ENCODE data around the gene PDZRN3.

Gene PDZRN3

DNA sequence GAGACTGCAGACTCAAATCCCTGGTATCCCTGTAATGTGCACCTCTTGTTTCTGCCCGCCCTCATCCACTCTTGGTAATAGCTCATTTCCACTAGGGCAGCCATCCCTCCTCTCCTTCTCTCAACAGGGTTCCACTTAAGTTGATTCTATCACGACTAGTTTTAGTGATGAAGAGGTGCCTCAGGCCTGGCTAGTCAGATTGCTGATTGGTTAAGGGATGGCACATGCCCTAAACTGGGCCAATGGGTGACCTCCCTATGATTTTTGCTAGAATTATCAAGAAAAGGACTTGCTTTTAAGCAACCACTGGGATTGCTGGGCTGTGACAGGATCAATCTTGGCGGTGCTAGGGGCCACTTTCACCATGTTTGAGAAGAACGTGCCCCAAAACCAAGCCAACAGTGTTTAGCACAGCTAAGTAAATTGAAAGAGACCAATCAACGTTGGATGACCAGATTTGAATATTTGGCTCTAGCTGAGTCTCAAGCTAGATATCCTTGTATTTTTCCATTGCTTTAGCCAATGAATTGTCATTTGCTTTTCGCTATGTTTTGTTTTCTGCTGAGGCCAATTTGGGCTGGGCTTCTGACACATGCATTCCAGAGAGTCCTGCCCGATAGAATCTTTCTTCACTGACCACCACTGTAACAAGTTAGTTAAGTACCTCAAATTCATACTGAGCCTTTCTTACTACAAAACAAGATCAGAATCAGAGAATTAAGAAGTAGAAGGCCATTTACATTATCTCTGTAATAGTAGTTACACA, 131.0 kb downstream of the PDZRN3 start:
- no peak overlapping the region for H4K91ac ChIP-seq (ENCODE audit: low read depth, low read length)
- no peak overlapping the region for H3K4me3 ChIP-seq (ENCODE audit: low read depth, low read length)
- no peaks in the 10 kb centered on the region for H3K27me3 ChIP-seq (ENCODE audit: insufficient read depth, low read length)
- H3K4me2 ChIP-seq (ENCODE audit: low read length): no peak overlapping the region
- H4K8ac ChIP-seq (ENCODE audit: low read depth, low read length): no peak overlapping the region
- H3K79me2 ChIP-seq (ENCODE audit: control insufficient read depth, insufficient read depth, low read length, poor library complexity): no peaks in the 10 kb centered on the region
- no peak overlapping the region for H3K4ac ChIP-seq (ENCODE audit: low read depth, low read length)
- H3K9ac ChIP-seq (ENCODE audit: low read length): no peak overlapping the region
- H3K27ac ChIP-seq (ENCODE audit: low read depth, low read length): no peak overlapping the region
- H3K18ac ChIP-seq (ENCODE audit: low read length): no peak overlapping the region
- H3K4me1 ChIP-seq (ENCODE audit: control insufficient read depth in 1 of 2, insufficient read depth in 2 of 2, low read length in 2 of 2): peaks cover 8 to 18% of the 10 kb centered on the region in 2 experiments
- no peak overlapping the region for H3K14ac ChIP-seq (ENCODE audit: low read length)
- no peaks in the 10 kb centered on the region for H3K9me3 ChIP-seq (ENCODE audit: insufficient read depth, low read depth, low read length)
- WGBS (ENCODE audit: extremely low coverage, insufficient coverage, insufficient read length): no CpG with 5 or more reads among the region's 7 CpGs
- H2BK120ac ChIP-seq (ENCODE audit: insufficient read depth, low read length, poor library complexity): no peak overlapping the region
- H3K23ac ChIP-seq (ENCODE audit: low read length): no peak overlapping the region
- no peak overlapping the region for H2AFZ ChIP-seq (ENCODE audit: insufficient read depth, low read length, poor library complexity)
- peak; percentile 10 to 74 for DNase-seq
- no peak overlapping the region for H2BK12ac ChIP-seq (ENCODE audit: low read length)
- no peak overlapping the region for H2BK5ac ChIP-seq (ENCODE audit: low read depth, low read length, poor library complexity)
- peaks cover 2% of the 10 kb centered on the region in 2 experiments for H3K36me3 ChIP-seq (ENCODE audit: control insufficient read depth in 1 of 2, insufficient read depth in 2 of 2, low read length in 2 of 2)
- no peak overlapping the region for H4K12ac ChIP-seq (ENCODE audit: low read depth, low read length)
- H2AK5ac ChIP-seq (ENCODE audit: low read length): no peak overlapping the region
- no peaks in the 10 kb centered on the region for H3K79me1 ChIP-seq (ENCODE audit: low read length)

DNA sequence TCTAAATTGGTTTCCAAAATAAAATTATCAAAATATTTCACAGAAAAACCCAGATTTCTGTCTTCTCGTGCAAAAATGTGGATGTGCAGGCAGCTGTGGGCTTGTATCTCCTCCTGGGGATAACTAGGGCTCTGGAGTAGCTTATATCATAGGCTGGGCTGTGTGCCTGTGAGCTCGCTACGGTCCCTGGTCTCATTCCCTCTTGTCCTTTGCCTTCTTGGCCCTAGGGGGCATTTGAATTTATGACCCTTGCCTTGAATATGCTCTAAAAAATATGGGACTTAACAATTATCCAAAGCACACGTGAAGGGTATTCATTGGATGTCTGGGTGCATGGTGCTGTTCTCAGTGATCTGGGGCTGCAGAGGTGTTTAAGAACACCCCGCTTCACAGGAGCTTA, 132.6 kb downstream of the PDZRN3 start:
- Histone ChIP-seq H4K12ac (ENCODE audit: low read depth, low read length) (no peak overlapping the region), H3K79me2 (ENCODE audit: control insufficient read depth, insufficient read depth, low read length, poor library complexity) (no peaks in the 10 kb centered on the region), H4K8ac (ENCODE audit: low read depth, low read length) (no peak overlapping the region), H3K27ac (ENCODE audit: low read depth, low read length) (no peak overlapping the region), H2BK120ac (ENCODE audit: insufficient read depth, low read length, poor library complexity) (no peak overlapping the region), H3K36me3 (ENCODE audit: control insufficient read depth in 1 of 2, insufficient read depth in 2 of 2, low read length in 2 of 2) (peaks cover 3% of the 10 kb centered on the region in 2 experiments), H3K4me1 (ENCODE audit: control insufficient read depth in 1 of 2, insufficient read depth in 2 of 2, low read length in 2 of 2) (peaks cover 8 to 18% of the 10 kb centered on the region in 2 experiments), H3K23ac (ENCODE audit: low read length) (no peak overlapping the region), H2BK12ac (ENCODE audit: low read length) (no peak overlapping the region), H4K91ac (ENCODE audit: low read depth, low read length) (no peak overlapping the region), H2AK5ac (ENCODE audit: low read length) (no peak overlapping the region), H3K4me2 (ENCODE audit: low read length) (no peak overlapping the region), H3K27me3 (ENCODE audit: insufficient read depth, low read length) (no peaks in the 10 kb centered on the region), H3K4me3 (ENCODE audit: low read depth, low read length) (no peak overlapping the region), H3K18ac (ENCODE audit: low read length) (no peak overlapping the region), H2BK5ac (ENCODE audit: low read depth, low read length, poor library complexity) (no peak overlapping the region), H2AFZ (ENCODE audit: insufficient read depth, low read length, poor library complexity) (no peak overlapping the region), H3K4ac (ENCODE audit: low read depth, low read length) (no peak overlapping the region), H3K14ac (ENCODE audit: low read length) (no peak overlapping the region), H3K79me1 (ENCODE audit: low read length) (no peaks in the 10 kb centered on the region), H3K9ac (ENCODE audit: low read length) (no peak overlapping the region), H3K9me3 (ENCODE audit: insufficient read depth, low read depth, low read length) (no peaks in the 10 kb centered on the region)
- DNase-seq: no peak
- WGBS (ENCODE audit: extremely low coverage, insufficient coverage, insufficient read length): no CpG with 5 or more reads among the region's 5 CpGs

GRCh38 chr3:73491287-73491662, 133.5 kb downstream of the PDZRN3 start:
- Histone ChIP-seq H3K9me3 (ENCODE audit: insufficient read depth, low read depth, low read length) (no peaks in the 10 kb centered on the region), H4K12ac (ENCODE audit: low read depth, low read length) (no peak overlapping the region), H3K4me3 (ENCODE audit: low read depth, low read length) (no peak overlapping the region), H3K27me3 (ENCODE audit: insufficient read depth, low read length) (no peaks in the 10 kb centered on the region), H3K36me3 (ENCODE audit: control insufficient read depth in 1 of 2, insufficient read depth in 2 of 2, low read length in 2 of 2) (peaks cover 3% of the 10 kb centered on the region in 2 experiments), H2BK12ac (ENCODE audit: low read length) (no peak overlapping the region), H2AK5ac (ENCODE audit: low read length) (no peak overlapping the region), H2BK5ac (ENCODE audit: low read depth, low read length, poor library complexity) (no peak overlapping the region), H3K79me2 (ENCODE audit: control insufficient read depth, insufficient read depth, low read length, poor library complexity) (no peaks in the 10 kb centered on the region), H3K14ac (ENCODE audit: low read length) (no peak overlapping the region), H3K27ac (ENCODE audit: low read depth, low read length) (no peak overlapping the region), H4K8ac (ENCODE audit: low read depth, low read length) (no peak overlapping the region), H4K91ac (ENCODE audit: low read depth, low read length) (no peak overlapping the region), H3K79me1 (ENCODE audit: low read length) (no peaks in the 10 kb centered on the region), H3K23ac (ENCODE audit: low read length) (no peak overlapping the region), H2BK120ac (ENCODE audit: insufficient read depth, low read length, poor library complexity) (no peak overlapping the region), H3K9ac (ENCODE audit: low read length) (no peak overlapping the region), H3K4me2 (ENCODE audit: low read length) (no peak overlapping the region), H3K4ac (ENCODE audit: low read depth, low read length) (no peak overlapping the region), H3K4me1 (ENCODE audit: control insufficient read depth in 1 of 2, insufficient read depth in 2 of 2, low read length in 2 of 2) (peaks cover 8 to 18% of the 10 kb centered on the region in 2 experiments), H2AFZ (ENCODE audit: insufficient read depth, low read length, poor library complexity) (no peak overlapping the region), H3K18ac (ENCODE audit: low read length) (no peak overlapping the region)
- DNase-seq: no peak

DNA sequence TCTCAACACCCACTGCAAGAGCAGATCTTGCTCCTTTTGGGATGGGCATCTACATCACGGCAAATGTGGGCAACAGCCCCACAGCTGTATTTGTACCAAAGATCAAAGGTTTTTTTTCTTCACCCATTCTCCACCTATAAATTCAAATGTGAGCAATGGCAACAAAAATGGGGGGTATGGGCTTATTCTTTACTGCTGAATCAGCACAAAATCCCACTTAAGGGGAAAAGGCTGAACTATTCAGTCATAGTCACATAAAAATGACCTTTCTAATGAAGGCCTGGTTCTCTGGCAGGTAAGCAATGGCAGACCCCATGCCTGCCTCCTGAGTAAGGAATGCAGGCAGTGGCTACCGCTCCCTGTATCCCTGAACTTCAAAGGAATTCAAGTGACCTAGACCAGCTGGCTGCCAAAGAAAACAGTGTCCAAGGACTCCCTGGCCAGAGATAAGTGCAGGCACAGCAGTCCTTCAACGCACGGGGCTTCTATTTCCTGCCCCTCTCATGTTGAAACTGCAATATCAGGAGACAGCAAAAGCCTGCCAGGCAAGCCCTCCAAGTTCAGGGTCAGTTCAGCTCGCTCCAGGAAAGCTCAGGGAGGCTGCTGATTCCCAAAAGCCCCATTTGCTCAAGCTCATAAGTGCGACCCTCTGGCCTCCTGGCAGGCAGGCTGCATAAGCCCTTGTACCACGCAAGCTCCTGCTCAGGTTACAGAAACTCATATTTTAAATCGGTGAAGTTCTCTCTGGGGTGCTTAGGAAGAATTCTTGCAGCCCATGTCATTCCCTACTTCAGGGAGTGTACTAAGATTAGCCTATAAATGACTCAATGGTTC, 134.1 kb downstream of the PDZRN3 start:
- no peaks in the 10 kb centered on the region for H3K79me2 ChIP-seq (ENCODE audit: control insufficient read depth, insufficient read depth, low read length, poor library complexity)
- WGBS (ENCODE audit: extremely low coverage, insufficient coverage, insufficient read length): no CpG with 5 or more reads among the region's 8 CpGs

More for the DNA sequence above, 134.1 kb downstream of the PDZRN3 start:
- H3K4me1 ChIP-seq (ENCODE audit: control insufficient read depth in 1 of 2, insufficient read depth in 2 of 2, low read length in 2 of 2): peaks cover 11 to 20% of the 10 kb centered on the region in 2 experiments
- H3K9me3 ChIP-seq (ENCODE audit: insufficient read depth, low read depth, low read length): no peaks in the 10 kb centered on the region
- no peak overlapping the region for H3K18ac ChIP-seq (ENCODE audit: low read length)
- H3K4me3 ChIP-seq (ENCODE audit: low read depth, low read length): no peak overlapping the region
- peaks cover 1% of the 10 kb centered on the region for H3K79me1 ChIP-seq (ENCODE audit: low read length)
- H4K91ac ChIP-seq (ENCODE audit: low read depth, low read length): no peak overlapping the region
- H2AFZ ChIP-seq (ENCODE audit: insufficient read depth, low read length, poor library complexity): no peak overlapping the region
- H2AK5ac ChIP-seq (ENCODE audit: low read length): no peak overlapping the region
- H3K4ac ChIP-seq (ENCODE audit: low read depth, low read length): no peak overlapping the region
- no peak overlapping the region for H3K9ac ChIP-seq (ENCODE audit: low read length)
- peak in 1 of 2 donors; percentile 35 for DNase-seq
- H4K8ac ChIP-seq (ENCODE audit: low read depth, low read length): no peak overlapping the region
- H3K14ac ChIP-seq (ENCODE audit: low read length): no peak overlapping the region
- no peak overlapping the region for H3K23ac ChIP-seq (ENCODE audit: low read length)
- H2BK12ac ChIP-seq (ENCODE audit: low read length): no peak overlapping the region
- no peak overlapping the region for H3K27ac ChIP-seq (ENCODE audit: low read depth, low read length)
- H3K36me3 ChIP-seq (ENCODE audit: control insufficient read depth in 1 of 2, insufficient read depth in 2 of 2, low read length in 2 of 2): peaks cover 3% of the 10 kb centered on the region in 2 experiments
- no peak overlapping the region for H2BK120ac ChIP-seq (ENCODE audit: insufficient read depth, low read length, poor library complexity)
- no peak overlapping the region for H3K4me2 ChIP-seq (ENCODE audit: low read length)
- no peak overlapping the region for H4K12ac ChIP-seq (ENCODE audit: low read depth, low read length)
- H2BK5ac ChIP-seq (ENCODE audit: low read depth, low read length, poor library complexity): no peak overlapping the region
- no peaks in the 10 kb centered on the region for H3K27me3 ChIP-seq (ENCODE audit: insufficient read depth, low read length)
